Glomerular visceral epithelial cell (primary cell): Measurements from ENCODE around the gene ARL4C.
A peak's percentile ranks its signal among the peaks of the same experiment; 100 is the strongest.

Source experiments
- DNase-seq: peaks from one replicate; pipeline ENCODE4 v3.0.0-alpha.2; 2016; ENCODE audit errors: extremely low spot score

Gene ARL4C, protein sequence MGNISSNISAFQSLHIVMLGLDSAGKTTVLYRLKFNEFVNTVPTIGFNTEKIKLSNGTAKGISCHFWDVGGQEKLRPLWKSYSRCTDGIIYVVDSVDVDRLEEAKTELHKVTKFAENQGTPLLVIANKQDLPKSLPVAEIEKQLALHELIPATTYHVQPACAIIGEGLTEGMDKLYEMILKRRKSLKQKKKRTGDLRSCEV

DNA sequence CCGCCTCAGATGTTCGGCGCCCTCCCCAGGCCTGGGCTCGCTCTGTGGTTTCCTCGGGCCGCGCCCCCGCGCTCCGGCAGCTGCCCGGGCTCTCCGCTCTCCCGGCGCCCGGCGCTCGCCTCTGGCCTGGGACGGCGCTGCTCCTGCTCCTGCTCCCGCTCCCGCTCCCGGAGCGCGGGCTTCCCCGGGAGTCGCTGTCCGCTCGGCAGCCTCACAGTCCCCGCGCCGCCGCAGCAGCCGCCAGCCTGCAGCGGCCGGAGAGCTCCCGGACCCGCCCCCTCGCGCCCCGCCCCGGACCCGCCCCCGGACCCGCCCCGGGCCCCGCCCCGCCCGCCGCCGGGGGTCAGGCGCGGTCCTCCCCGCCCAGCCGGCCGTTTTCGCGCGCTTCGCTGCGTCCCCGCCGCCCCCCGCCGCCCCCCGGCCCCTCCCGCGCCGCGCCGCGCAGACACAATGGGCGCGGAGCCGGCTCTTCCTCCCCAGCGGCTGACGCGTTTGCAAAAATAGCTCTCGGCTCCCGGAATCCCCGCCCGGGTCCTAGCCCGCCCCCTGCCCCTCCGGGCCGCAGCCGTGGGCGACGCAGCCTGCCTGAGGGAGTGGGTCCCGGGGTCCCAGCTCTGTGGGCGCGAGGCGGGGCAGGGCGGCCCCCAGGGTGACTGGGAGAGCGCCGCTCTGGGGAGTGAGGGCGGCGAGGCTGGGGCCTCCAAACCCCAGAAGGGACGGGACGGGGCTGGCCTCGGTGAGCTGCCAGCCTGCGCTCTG, at the start of gene ARL4C:
ARL4C (minus strand) TSS at position 247 of the 759 bp plus-strand sequence. CDS start 495 bp downstream, outside the sequence.
- DNase-seq = peak; percentile 92

DNA sequence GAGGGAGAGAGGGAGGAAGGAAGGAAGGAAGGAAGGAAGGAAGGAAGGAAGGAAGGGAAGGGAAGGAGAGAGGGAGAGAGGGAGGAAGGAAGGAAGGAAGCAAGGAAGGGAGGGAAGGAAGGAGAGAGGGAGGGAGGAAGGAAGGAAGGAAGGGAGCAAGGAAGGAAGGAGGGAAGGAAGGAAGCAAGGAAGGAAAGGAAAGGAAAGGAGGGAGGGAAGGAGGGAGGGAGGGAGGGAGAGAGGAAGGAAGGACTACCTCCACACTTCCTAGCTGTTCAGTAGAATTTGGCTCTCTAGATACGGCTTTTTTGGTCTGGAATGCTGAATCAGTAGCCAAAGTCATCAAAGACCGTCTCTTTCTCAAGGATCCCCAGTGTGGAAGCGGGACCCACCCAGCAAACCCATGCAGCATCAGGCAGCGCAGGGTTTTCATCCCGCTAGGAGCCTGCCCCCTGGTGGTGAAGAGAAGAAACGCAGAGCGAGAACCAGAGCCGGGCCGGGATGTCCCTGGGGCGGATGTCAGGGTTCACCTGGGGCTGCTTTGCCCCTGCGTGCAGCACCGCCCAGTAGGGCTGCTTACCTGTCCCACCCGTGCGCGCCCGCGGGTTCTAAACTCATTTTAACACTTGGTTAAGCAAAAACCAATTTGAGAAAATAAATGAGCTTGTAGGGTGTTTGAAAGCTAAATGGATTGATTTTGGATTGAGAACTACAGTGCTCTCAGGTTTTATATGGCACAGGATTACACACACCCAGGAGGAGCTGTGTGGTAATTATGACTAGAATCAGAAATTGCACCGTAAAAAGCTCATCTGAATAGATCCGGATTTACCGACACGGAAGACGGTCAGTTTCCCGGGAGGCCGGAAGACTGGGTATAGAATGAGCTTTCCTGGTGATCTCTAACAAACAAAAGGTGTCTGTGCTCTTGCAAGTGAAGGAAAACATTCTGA, 48.1 kb upstream of the ARL4C start:
- DNase-seq = peak; percentile 69

DNA sequence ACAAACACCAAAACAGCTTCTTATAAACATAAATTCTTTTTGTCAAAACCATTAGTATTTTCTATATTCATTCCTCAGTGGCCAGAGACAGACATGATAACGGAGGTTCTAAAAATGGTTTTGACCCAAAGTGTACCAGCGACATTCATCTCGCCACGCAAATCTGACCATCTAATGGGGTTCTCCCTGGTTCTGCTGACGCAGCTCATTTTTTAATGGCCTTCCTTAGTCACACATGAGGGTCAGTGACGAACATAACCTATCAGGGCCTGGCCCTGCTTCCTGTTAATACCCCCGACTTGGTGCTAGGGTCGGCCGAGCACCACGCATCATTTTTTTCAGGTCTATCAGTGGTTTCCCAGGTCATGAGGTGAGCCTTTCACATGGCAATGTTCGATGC, 45.9 kb upstream of the ARL4C start:
- no peak for DNase-seq

DNA sequence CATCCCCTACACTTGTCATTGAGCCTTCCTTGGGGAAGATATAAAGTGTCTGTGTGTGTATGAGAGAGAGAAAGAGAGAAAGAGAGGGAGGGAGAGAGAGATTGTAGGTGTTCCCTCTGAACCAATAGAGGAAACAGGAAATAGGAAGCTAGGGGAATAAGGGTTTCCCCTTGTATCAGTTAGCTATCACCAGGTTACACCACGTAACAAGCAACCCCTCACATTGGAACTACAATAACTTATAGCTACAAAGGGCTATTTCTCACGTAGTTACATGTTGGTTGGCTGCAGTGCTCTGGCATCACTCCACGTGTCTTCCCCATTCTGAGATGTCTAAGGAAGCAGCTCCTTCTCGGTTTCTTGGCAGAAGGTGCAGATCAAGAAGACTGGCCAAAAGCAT, 41.0 kb upstream of the ARL4C start:
- no peak for DNase-seq

DNA sequence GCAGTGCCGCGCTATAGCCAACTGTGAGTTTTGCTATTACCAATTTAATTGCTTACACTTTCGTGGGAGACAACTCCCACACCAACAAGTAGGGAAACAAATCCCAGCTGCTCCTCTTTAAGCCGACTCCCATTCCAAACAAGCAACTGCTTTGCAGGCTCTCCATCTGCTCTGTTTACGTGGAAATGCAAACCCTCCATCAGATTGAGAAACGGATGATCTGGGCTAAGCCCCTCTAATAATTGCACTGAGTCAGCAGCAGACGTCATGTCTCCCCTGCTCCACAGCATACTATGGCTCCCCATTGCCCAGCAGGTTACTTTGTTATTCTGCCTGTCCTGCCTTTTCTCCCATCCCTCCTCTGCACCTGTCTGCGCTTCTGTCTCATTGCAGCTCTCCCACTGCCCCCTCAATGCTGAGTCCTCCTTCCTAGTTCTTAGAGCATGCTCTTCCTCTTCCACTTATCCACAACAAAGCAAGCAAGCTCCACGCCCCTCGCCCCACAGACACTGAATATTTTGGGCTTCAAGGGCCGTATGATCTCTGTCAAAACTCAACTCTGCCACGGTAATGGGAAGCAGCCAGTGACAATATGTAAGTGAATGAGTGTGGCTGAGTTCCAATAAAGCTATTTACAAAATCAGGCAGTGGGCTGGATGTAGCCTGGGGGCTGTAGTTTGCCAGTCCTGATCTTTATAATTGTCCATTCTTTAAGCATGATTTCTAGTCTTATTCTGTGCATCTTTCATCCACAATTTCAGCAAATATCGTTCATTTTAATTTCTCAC, 39.5 kb upstream of the ARL4C start:
- no peak for DNase-seq

DNA sequence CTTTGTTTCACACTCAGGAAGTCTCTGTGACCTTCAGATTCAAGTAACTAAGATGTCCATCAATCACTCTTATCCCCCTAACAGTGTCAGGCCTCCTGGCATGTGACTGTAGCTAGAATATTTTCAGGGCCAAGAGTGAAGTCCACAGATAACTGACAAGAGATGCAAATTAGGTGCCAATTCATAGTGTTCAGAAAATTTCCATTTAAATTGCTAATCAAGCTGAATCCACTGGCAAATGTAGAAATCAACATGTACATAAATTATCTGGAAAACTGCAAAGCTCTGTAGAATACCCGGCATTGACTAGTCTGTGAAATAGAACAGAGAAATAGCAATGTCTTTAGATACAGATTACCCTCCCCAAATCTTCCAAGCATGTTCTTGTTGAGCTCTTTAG, 38.6 kb upstream of the ARL4C start:
- no peak for DNase-seq

DNA sequence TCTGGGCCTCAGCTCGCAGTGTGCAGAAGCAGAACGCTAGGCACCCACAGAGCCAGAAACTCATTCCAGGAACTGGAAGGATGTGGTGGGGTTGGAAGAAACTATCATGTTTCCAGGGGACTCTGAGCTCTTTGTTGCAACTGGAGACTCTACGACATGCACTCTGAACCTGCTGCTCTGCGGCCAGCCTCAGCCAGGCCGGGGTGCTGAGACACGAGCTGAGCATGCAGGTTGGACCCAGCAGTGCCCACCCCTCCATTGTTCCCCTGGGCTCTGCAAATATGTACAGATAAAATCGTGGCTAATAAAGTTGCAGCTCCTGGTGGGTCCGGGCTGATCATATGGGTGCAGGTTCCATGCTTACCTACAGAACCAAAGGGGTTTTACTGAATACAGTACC, 37.6 kb upstream of the ARL4C start:
- DNase-seq = no peak

DNA sequence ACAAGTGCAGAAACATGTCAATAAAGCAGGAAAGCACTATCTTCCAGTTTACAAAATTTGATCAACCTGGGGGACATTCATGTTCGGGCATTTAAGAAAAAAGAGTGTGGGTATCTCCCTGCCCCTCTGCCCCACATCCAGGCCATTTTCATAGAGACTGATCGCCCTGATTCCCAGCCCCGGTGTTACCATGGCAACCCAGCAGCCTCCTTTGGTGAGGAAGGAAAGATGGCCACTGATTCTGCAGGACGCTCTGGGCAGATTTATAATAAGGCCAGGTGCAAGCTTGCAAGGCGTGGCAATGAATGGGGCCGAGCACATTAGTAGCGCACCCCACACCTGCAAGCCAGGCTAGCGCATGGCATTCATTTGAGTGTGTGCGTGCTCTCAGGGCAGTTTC, 36.7 kb upstream of the ARL4C start:
- no peak for DNase-seq

GRCh38 chr2:234528410-234529148, 31.7 kb upstream of the ARL4C start:
- DNase-seq = no peak

- no peak for DNase-seq
Measured at GRCh38 chr2:234526711-234527110, 29.8 kb upstream of the ARL4C start.

DNA sequence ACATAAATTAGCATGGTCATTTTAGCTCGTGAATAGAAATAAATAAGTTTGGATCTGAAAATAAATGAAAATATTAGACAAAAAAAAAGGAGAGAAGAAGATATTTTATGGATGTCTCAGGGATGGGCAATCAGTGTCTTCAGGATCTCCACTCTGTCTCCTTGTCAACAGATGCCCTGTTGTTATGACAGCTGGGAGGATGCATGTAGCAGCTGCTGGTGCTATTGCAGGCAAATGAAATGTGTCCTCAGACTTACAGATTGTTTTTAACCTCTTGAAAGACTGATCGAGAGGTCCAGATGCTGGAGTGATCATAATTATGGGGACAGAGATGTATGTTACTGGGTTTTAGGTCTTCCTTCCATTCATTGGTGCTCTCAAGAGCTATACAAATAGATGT, 24.7 kb upstream of the ARL4C start:
- no peak for DNase-seq

GRCh38 chr2:234518986-234519642, 22.2 kb upstream of the ARL4C start:
- DNase-seq = no peak

GRCh38 chr2:234517971-234518370, 21.1 kb upstream of the ARL4C start:
- DNase-seq = no peak

DNA sequence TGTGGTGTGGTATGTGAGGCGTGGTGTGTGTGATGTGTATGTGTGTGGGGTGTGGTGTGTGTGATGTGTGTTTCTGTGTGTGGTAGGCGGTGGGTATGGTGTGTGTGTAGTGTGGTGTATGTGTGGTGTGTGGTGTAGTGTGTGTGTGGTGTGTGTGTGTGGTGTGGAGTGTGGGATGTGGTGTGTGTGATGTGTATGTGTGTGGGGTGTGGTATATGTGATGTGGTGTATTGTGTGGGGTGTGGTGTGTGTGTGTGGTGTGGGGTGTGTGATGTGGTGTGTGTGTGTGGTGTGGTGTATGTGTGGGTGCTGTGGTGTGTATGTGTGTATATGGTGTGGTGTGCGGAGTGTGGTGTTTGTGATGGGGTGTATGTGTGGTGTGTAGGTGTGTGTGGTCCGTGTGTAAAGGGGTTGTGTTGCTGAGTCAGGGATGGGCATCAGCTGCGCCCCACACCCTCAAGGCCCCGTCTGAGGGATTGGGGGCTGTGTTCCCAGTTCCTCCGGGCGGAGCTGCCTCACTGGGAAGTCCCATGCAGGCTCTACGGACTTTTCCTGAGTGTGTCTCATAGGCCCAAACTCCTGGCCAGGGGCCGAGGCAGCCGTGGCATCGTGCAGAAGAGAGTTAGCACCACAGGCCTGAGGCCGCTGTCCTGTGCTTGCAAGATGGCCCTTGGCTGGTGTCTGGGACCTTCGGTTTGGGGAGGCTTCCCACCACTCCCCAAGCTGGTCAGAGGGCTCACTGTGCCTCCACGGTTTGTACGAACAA, 18.2 kb upstream of the ARL4C start:
- DNase-seq = no peak

- DNase-seq = no peak
Measured at GRCh38 chr2:234514099-234514498, 17.2 kb upstream of the ARL4C start.

GRCh38 chr2:234512884-234513669, 16.2 kb upstream of the ARL4C start:
- no peak for DNase-seq

GRCh38 chr2:234502919-234503285, 6.0 kb upstream of the ARL4C start:
- DNase-seq = no peak

- DNase-seq = peak; percentile 87
Measured at GRCh38 chr2:234502285-234502918, 5.5 kb upstream of the ARL4C start.
